GM13976 (cell line): Measurements from ENCODE around the gene NOTCH3.

Experiments used
- DNase-seq: peaks from one replicate; pipeline ENCODE4 v3.0.0; 2012; ENCODE audit warnings: low spot score
- in situ Hi-C: fragments of 300-500 bp; cut with MboI; formaldehyde crosslinking; loops from one replicate; pipeline ENCODE4 v1.12.0; 2022; ENCODE audit warnings: low sequenced_read_pairs, mixed read lengths, inconsistent platforms; ENCODE audit not compliant: unreplicated experiment
- TF ChIP-seq, protein P1 (sequence below): IDR thresholded peaks from 2 replicates; pipeline ENCODE4 v1.5.1; 2012; ENCODE audit warnings: borderline replicate concordance, mild to moderate bottlenecking; ENCODE audit not compliant: insufficient read depth; ENCODE audit errors: extremely low read depth, missing control alignments, control extremely low read depth

NOTCH3 gene

DNA sequence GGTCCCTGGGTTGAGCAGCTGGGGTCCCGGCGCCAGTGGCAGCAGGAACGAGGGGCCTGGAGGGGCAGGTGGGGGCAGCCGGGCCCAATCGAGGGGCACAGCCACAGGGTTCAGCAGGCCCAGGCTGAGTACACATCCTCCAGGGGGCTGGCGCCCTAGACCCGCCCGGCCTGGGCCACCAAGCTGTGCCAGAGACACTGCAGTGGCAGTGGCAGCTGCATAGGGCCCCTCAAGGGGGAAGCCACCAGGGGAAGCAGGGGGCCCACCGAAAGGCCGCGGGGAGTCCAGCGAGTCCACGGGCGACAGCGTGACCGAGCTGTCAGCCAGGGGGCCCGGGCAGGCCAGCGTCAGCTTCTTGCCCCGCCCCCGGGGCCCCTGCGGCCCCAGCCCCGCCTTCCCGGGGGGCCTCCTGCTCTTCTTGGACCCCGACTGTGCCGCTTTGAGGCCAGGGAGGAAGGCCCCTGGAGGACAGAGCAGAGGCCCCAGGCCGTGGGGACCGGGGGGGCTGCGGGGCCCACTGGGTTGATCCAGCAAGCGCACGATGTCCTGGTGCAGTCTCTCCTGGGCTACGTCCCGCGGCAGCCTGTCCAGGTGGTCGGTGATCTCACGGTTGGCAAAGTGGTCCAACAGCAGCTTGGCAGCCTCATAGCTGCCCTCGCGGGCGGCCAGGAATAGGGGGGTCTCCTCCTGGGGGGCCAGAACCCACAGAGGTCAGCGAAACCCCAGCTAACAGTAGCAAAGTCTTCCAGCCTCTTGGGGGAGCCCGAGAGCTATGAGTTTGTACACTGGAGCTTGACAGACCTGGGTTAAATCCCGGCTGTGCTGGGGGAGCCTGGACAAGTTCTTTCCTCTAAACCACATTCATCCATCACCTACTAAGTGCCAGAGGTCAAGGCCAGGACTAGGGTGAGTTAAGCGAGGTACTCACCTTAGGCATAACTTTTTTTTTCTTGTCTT, 39.5 kb downstream of the NOTCH3 start:
- DNase-seq = peak; percentile 78
- in situ Hi-C loops = loop anchor here (10.0 kb wide), 1 partner anchor 393 kb away; no protein-coding TSS in a partner anchor
- TF ChIP-seq, protein P1, sequence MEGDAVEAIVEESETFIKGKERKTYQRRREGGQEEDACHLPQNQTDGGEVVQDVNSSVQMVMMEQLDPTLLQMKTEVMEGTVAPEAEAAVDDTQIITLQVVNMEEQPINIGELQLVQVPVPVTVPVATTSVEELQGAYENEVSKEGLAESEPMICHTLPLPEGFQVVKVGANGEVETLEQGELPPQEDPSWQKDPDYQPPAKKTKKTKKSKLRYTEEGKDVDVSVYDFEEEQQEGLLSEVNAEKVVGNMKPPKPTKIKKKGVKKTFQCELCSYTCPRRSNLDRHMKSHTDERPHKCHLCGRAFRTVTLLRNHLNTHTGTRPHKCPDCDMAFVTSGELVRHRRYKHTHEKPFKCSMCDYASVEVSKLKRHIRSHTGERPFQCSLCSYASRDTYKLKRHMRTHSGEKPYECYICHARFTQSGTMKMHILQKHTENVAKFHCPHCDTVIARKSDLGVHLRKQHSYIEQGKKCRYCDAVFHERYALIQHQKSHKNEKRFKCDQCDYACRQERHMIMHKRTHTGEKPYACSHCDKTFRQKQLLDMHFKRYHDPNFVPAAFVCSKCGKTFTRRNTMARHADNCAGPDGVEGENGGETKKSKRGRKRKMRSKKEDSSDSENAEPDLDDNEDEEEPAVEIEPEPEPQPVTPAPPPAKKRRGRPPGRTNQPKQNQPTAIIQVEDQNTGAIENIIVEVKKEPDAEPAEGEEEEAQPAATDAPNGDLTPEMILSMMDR = peak; percentile 45

DNA sequence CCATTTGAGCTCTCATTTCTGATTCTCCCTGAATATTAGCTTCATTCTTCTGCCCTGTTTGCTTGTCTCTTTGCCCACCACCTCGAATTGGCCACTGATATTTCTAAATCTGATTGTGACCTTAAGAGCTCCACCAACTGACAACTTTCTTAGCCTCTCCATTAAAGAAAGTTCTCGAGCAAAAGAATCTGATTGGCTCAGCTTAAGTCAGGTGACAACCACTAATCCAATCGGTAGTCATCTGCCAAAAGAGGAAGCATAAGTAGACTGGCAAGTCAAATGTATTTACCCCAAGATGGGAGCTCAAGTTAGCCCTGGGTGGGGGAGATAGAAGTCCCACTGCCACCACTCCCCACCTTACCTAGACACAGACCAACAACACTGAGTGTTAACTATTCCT, 41.5 kb downstream of the NOTCH3 start:
- DNase-seq = no peak
- in situ Hi-C loops = loop anchor here (10.0 kb wide), 1 partner anchor 284 kb away; no protein-coding TSS in a partner anchor
- TF ChIP-seq, protein P1 = no peak

DNA sequence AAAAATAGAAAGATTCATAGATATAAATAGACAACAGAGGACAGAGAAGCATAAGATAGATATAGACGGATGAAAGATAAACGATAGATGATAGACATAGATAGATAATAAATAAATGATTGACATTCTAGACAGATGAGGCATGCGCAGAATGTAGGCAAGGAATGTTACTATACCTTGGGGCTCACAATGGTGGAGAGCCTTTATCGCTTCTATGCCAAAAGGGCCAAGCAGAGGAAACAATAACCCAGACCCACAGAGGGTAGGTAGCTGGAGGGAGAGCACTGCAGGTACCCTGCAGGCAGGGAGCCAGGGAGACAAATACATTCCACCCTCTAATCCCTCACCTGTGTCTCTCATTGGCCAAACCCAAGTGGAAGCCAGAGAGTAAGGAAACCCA, 44.4 kb downstream of the NOTCH3 start:
- no peak for DNase-seq
- in situ Hi-C loops = loop anchor here (10.0 kb wide), 1 partner anchor 282 kb away; no protein-coding TSS in a partner anchor
- TF ChIP-seq, protein P1 = no peak

DNA sequence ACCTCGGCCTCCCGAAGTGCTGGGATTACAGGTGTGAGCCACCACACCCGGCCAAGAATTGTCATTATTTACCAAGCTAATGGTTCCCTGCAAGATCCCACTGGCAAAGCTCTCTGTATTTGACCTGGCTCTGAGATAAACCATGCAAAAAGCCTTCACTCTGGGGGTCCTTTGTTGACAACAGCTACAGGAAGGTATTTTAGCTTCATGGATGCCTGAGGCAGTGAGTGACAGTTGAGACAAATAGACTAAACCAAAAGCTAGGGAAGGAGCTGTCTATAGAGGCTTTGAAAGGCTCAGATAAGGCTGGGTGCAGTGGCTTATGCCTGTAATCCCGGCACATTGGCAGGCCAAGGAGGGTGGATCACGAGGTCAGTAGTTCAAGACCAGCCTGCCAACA, 45.5 kb downstream of the NOTCH3 start:
- in situ Hi-C loops = loop anchor here (10.0 kb wide), 1 partner anchor 280 kb away; no protein-coding TSS in a partner anchor

DNA sequence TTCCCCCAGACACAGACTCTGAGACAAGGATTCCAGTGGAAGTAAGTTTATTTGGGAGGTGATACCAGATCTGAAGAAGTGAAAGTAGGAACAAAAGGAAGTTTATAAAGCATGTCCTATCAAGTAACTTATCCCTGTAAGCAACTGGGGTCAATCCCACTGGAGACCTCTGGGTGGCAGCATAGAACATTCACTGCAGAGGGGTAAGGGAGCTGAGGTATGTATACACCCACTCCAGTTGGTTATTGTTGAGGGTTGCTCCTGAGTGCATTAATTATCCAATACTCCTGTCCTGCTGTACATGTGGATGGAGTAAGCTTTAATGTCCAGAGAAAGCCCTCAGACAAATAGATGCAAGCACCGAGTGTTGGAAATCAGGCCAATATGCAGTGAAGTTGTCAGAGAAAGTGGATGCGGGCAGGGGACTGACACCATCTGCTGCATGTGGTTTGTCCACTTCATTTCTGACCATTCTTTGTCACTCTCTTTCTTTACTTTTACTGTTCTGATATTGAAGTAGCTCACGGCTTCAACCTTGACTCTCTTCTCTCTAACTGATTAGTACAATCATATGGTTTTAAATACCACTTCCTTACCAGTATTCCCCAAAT, 46.7 kb downstream of the NOTCH3 start:
- TF ChIP-seq, protein P1 = peak; percentile 34
- in situ Hi-C loops = loop anchor here (10.0 kb wide), 1 partner anchor 279 kb away; no protein-coding TSS in a partner anchor
- no peak for DNase-seq

More for the DNA sequence above, 45.5 kb downstream of the NOTCH3 start:
- TF ChIP-seq, protein P1 = no peak
- no peak for DNase-seq

DNA sequence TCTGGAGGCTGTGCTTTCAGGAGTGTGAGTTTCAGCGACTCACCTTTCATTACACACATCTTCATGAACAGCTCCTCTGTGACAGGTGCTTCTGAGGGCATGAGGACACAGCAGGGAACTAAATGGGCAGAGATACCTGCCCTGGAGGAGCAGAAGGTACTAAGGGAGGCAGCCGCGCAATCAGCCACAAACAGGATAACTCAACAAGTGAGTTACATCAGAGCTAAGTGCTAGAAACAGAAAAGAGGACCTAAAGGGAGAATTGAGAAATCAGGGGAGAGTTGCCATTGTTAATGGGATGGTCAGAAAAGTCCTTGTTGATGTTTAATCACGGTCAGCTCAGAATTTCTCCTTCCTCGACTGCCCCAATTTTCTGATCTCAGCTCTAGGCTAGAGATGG, 51.1 kb downstream of the NOTCH3 start:
- TF ChIP-seq, protein P1 = no peak
- in situ Hi-C loops = loop anchor here (10.0 kb wide), 1 partner anchor 275 kb away; no protein-coding TSS in a partner anchor
- DNase-seq = no peak
